Osteoblast (primary cell): ENCODE measurements around the gene CCR9. TPM values are rescaled to one million over a fixed set of nuclear protein-coding genes. Genes with fewer than 3 reads are reported as not detected.
"Not testable (repeated sequence)": the region's sequence is repeated elsewhere in the genome, so short reads cannot be mapped to it uniquely, and the experiment has no call there.

Source experiments
- DNase-seq: peaks from one replicate; pipeline ENCODE4 v3.0.0; 2011; ENCODE audit warnings: low spot score, mixed read lengths; ENCODE audit not compliant: insufficient read length; ENCODE audit errors: missing footprints
- H2AFZ ChIP-seq: 2 replicates; pipeline ENCODE4 v1.6.0; 2011; ENCODE audit warnings: mild to moderate bottlenecking, low read length
- H3K27ac ChIP-seq: 2 replicates; pipeline ENCODE4 v1.5.1; 2011; ENCODE audit warnings: mild to moderate bottlenecking, low read depth, low read length, moderate library complexity
- H3K27me3 ChIP-seq: 2 replicates; pipeline ENCODE4 v1.6.0; 2012; ENCODE audit warnings: mild to moderate bottlenecking, control low read depth, inconsistent platforms, low read length, moderate library complexity; ENCODE audit not compliant: insufficient read depth
- H3K36me3 ChIP-seq: 2 replicates; pipeline ENCODE4 v1.5.1; 2011; ENCODE audit warnings: mild to moderate bottlenecking, low read length, control low read depth, moderate library complexity; ENCODE audit not compliant: insufficient read depth
- H3K4me1 ChIP-seq: 2 replicates; pipeline ENCODE4 v1.5.1; 2011; ENCODE audit warnings: mild to moderate bottlenecking, low read length, control low read depth, moderate library complexity; ENCODE audit not compliant: insufficient read depth
- H3K4me2 ChIP-seq: 2 replicates; pipeline ENCODE4 v1.6.0; 2011; ENCODE audit warnings: mild to moderate bottlenecking, low read length; ENCODE audit not compliant: insufficient read depth
- H3K4me3 ChIP-seq: fragments of 200-600 bp; sonication (generic); 3 replicates; pipeline ENCODE4 v1.5.1; 2012; ENCODE audit warnings: mild to moderate bottlenecking, low read length, inconsistent platforms; ENCODE audit not compliant: insufficient read depth
- H3K79me2 ChIP-seq: 2 replicates; pipeline ENCODE4 v1.6.0; 2012; ENCODE audit warnings: mild to moderate bottlenecking, low read length, control low read depth, inconsistent platforms; ENCODE audit not compliant: insufficient read depth
- H3K9me3 ChIP-seq: 2 replicates; pipeline ENCODE4 v1.5.1; 2011; ENCODE audit warnings: low read depth, low read length, control low read depth
- H4K20me1 ChIP-seq: 2 replicates; pipeline ENCODE4 v1.6.0; 2012; ENCODE audit warnings: mild to moderate bottlenecking, low read length, control low read depth; ENCODE audit not compliant: insufficient read depth
- total RNA-seq: library from RNA; depleted of rRNA; stranded (reverse); fragments of >200 nt; gene quantifications from 2 replicates; pipeline ENCODE4 v1.2.3, GENCODE V29; 2012
- TF ChIP-seq, protein P1 (sequence below): IDR thresholded peaks from 2 replicates; pipeline ENCODE4 v1.5.1; 2011; ENCODE audit warnings: mild to moderate bottlenecking, low read depth, low read length, moderate library complexity; ENCODE audit errors: extremely low read depth

CCR9 gene
- total RNA-seq, 1 donor = not detected

DNA sequence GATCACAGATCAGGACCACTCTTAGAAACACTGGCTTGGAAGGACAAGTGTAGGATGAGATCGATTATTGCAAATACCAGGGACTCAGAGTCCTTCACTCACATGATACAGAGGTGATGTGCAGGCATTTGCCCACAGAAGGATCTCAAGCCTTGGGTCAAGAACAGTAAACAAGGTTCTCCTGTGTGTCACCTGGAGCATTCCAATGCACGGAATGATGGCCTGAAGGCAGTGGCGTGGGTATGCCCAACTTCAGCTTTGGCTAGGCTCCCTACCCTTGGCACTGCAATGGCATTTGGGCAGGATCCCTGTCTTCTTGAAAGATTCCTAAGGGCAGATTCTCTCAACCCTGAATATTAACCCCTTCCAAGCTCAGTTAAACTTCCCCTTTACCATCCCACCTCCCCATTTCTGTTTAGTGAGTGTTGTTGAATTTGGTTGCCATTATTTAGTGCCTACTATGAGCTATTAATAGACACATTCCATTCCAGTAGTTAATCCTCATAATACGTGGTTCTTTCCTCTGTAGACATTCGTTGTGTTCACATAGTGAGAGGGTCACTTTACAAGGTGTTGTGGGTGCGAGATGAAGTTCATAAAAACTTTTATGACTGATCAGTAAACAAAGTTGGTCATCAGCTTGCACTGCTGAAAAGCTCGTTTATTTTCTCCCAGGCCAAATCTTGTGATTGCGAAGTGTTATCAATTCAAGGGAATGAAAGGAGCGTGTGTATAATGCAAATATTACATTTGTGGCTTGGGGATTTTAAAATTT, 43.3 kb upstream of the CCR9 start:
- Histone ChIP-seq H3K27me3 (peaks cover 18% of the 10 kb centered on the region), H3K4me2 (peak overlapping the region; percentile 95), H3K4me3 (no peak overlapping the region), H4K20me1 (no peaks in the 10 kb centered on the region), H3K27ac (no peak overlapping the region), H3K9me3 (no peaks in the 10 kb centered on the region), H2AFZ (no peak overlapping the region), H3K79me2 (no peaks in the 10 kb centered on the region), H3K4me1 (peaks cover 7% of the 10 kb centered on the region), H3K36me3 (no peaks in the 10 kb centered on the region)
- TF ChIP-seq, protein P1, sequence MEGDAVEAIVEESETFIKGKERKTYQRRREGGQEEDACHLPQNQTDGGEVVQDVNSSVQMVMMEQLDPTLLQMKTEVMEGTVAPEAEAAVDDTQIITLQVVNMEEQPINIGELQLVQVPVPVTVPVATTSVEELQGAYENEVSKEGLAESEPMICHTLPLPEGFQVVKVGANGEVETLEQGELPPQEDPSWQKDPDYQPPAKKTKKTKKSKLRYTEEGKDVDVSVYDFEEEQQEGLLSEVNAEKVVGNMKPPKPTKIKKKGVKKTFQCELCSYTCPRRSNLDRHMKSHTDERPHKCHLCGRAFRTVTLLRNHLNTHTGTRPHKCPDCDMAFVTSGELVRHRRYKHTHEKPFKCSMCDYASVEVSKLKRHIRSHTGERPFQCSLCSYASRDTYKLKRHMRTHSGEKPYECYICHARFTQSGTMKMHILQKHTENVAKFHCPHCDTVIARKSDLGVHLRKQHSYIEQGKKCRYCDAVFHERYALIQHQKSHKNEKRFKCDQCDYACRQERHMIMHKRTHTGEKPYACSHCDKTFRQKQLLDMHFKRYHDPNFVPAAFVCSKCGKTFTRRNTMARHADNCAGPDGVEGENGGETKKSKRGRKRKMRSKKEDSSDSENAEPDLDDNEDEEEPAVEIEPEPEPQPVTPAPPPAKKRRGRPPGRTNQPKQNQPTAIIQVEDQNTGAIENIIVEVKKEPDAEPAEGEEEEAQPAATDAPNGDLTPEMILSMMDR = no peak
- DNase-seq = no peak

DNA sequence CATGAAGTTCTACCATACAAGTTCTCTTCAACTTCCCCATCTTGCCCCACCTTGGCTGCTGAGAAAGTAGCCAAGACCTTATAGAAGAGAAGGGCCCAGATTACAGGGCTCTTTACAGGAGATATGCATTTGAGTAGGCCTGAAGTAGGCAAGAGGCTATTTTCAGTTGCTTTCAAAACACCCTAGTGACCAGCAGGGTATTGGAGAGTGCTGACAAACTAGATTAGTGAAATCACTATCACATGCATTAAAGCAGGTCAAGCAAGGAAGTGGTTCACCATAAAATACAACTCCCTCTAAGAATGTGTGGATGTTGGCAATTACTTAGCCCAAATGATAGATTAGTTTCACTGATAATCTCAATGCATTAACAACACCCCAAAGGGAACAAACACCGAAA, 41.7 kb upstream of the CCR9 start:
- no peaks in the 10 kb centered on the region for H3K9me3 ChIP-seq
- H3K4me3 ChIP-seq = no peak overlapping the region
- peaks cover 28% of the 10 kb centered on the region for H3K27me3 ChIP-seq
- peaks cover 7% of the 10 kb centered on the region for H3K4me1 ChIP-seq
- no peaks in the 10 kb centered on the region for H3K79me2 ChIP-seq
- H3K4me2 ChIP-seq = no peak overlapping the region
- no peak overlapping the region for H3K27ac ChIP-seq
- H3K36me3 ChIP-seq = no peaks in the 10 kb centered on the region
- H2AFZ ChIP-seq = no peak overlapping the region
- TF ChIP-seq, protein P1 = no peak
- no peak for DNase-seq
- H4K20me1 ChIP-seq = no peaks in the 10 kb centered on the region

DNA sequence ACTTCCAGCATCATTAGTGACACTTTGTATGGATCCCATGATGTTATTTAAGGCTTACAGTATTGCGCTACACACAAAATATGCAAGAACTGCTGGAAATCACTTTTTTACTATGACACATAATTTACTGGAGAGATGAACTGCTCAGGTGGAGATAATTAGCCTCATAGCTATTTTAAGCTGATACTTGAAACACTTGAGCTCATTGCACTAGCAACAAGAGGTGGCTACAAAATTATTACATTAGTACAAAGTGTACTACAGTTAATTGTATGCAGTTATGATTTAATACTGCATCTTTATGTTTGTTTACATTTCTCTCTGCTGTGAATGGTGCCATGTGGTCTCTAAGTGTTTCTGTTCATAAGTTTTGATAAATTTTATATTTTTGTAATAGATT, 38.0 kb upstream of the CCR9 start:
- H3K27me3 ChIP-seq = peaks cover 45% of the 10 kb centered on the region
- no peak overlapping the region for H3K4me2 ChIP-seq
- no peaks in the 10 kb centered on the region for H3K79me2 ChIP-seq
- H3K27ac ChIP-seq = no peak overlapping the region
- no peaks in the 10 kb centered on the region for H3K9me3 ChIP-seq
- no peak for DNase-seq
- H3K4me1 ChIP-seq = no peaks in the 10 kb centered on the region
- no peaks in the 10 kb centered on the region for H3K36me3 ChIP-seq
- TF ChIP-seq, protein P1 = no peak
- H2AFZ ChIP-seq = no peak overlapping the region
- no peaks in the 10 kb centered on the region for H4K20me1 ChIP-seq
- no peak overlapping the region for H3K4me3 ChIP-seq

DNA sequence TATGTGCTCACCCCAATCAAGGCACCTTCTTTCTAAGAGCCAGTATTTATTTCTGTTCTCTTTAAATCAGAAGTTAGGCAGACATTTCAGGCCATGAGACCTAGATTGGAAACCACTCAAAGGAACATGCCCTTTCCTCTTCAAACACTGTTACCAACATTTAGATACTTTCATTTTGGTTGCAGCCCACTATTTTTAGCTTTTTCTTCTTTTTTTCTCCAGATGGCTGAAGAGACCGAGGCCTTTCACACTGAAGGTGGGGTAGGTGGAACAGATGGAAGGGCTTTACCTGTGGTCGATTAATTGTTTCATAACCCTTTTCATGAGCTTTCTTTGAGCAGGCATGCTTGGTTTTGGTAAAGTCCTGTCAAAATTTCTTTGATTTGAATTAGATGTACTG, 33.5 kb upstream of the CCR9 start:
- H3K27me3 ChIP-seq = peaks cover 39% of the 10 kb centered on the region
- TF ChIP-seq, protein P1 = no peak
- no peak overlapping the region for H3K4me3 ChIP-seq
- H3K4me1 ChIP-seq = no peaks in the 10 kb centered on the region
- H3K27ac ChIP-seq = no peak overlapping the region
- no peaks in the 10 kb centered on the region for H3K79me2 ChIP-seq
- H3K9me3 ChIP-seq = no peaks in the 10 kb centered on the region
- H3K36me3 ChIP-seq = no peaks in the 10 kb centered on the region
- no peaks in the 10 kb centered on the region for H4K20me1 ChIP-seq
- DNase-seq = no peak
- no peak overlapping the region for H2AFZ ChIP-seq
- no peak overlapping the region for H3K4me2 ChIP-seq

DNA sequence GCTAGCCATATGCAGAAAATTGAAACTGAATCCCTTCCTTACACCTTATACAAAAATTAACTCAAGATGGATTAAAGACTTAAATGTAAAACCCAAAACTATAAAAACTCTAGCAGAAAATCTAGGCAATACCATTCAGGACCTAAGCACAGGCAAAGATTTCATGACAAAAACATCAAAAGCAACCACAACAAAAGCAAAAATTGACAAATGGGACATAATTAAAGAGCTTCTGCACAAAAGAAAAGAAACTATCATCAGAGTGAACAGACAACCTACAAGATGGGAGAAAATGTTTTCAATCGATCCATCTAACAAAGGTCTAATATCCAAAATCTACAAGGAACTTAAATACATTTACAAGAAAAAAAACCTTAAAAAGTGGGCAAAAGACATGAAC, 30.0 kb upstream of the CCR9 start:
- H2AFZ ChIP-seq, H3K9me3 ChIP-seq, H3K4me3 ChIP-seq, H3K79me2 ChIP-seq, H3K27ac ChIP-seq, DNase-seq, H3K4me2 ChIP-seq, H3K4me1 ChIP-seq, H4K20me1 ChIP-seq, H3K36me3 ChIP-seq: not testable (repeated sequence)
- peaks cover 35% of the 10 kb centered on the region for H3K27me3 ChIP-seq

DNA sequence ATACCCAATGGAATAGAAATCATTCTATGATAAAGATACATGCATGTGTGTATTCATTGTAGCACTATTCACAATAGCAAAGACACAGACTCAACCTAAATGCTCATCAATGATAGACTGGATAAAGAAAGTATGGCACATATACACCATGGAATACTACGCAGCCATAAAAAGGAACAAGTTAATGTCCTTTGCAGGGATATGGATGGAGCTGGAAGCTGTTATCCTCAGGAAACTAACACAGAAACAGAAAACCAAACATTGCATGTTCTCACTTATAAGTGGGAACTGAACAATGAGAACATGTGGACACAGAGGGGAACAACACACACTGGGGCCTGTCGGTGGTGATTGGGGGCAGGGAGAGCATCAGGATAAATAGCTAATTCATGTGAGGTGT, 29.3 kb upstream of the CCR9 start:
- not testable (repeated sequence) for H3K36me3 ChIP-seq, H3K79me2 ChIP-seq, H3K4me3 ChIP-seq, DNase-seq, H3K4me1 ChIP-seq, H3K9me3 ChIP-seq, H2AFZ ChIP-seq, H4K20me1 ChIP-seq, H3K4me2 ChIP-seq, H3K27ac ChIP-seq
- H3K27me3 ChIP-seq = peaks cover 41% of the 10 kb centered on the region
